LNCAP (cell line): ENCODE measurements around the gene HTATIP2.

Source experiments
- CTCF ChIP-seq: fragments of 450-650 bp; IDR thresholded peaks from 2 replicates; pipeline ENCODE4 v1.5.1; 2017; ENCODE audit warnings: mild to moderate bottlenecking

The HTATIP2 gene

GRCh38 chr11:20399498-20399897 lies 36.0 kb downstream of the HTATIP2 start:
- no peak for TF ChIP-seq CTCF

DNA sequence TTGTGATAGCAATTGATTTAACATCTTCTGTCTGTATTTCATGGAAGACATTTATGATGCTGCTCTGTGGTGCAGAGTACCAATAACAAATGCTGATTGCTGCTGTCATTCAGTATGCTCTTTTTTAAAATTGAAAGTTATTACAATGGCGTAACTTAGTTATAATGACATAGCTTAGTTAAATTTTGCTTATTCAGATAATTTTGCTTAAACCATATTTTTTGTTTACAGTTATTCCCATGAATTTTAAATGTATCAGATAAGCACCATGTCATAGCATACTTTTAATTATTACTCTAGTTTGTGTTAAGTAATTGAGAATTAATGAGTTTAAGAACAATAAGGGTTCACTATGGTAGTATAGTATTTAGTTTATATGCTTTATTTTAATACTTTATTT lies 39.5 kb downstream of the HTATIP2 start:
- no peak for TF ChIP-seq CTCF

DNA sequence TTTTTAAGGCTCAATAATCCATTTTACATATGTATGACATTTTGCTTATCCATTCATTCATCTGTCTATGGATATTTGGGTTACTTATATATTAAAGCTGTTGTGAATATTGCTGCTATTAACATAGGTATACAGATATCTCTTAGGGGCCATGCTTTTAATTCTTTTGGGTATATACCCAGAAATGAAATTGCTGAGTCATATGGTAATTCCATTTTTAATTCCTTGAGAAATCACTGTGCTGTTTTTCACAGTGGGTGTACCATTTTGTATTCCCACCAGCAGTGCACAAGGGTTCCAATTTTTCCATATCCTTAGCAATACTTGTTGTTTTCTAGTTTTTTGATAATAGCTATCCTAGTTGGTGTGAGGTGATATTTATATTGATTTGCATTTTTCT lies 43.0 kb downstream of the HTATIP2 start:
- TF ChIP-seq CTCF = no peak

DNA sequence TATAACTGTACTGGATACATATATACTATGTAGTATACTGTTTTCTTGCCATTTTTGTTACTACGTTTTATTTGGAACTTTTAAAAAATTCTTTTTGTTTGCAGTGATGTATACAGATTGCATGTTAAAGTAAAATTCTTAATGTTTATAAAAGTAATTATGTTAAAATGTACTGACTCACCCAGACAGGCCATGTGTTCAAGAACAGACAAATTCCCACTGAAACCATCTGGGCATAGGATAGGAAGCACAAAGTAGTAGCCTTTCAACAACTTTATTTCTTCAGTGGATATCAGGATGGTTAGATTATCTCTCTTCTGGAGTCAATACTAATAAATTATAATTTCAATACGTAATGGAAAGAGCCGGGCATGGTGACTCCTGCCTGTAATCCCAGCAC lies 43.8 kb downstream of the HTATIP2 start:
- no peak for TF ChIP-seq CTCF

- no peak for TF ChIP-seq CTCF
These were observed 51.9 kb downstream of the HTATIP2 start for GRCh38 chr11:20415432-20415831.

DNA sequence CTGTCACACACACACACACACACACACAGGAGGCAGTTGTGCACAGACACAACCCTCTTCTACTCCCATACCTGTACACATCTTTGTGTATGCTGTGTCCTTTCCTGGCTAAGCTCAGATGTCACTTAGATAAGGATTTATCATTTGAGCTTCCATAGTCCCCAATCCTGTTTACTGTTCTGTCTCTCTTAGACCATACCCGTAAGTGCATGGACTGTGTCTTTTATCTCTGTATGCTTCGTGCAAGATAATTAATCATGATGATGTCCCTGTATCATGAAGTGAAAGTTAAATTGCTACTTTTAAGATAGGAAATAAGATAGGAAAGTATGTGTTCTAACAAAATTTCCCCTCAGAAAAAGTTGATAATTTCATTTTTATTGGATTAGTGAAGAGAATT lies 54.3 kb downstream of the HTATIP2 start:
- TF ChIP-seq CTCF = no peak

DNA sequence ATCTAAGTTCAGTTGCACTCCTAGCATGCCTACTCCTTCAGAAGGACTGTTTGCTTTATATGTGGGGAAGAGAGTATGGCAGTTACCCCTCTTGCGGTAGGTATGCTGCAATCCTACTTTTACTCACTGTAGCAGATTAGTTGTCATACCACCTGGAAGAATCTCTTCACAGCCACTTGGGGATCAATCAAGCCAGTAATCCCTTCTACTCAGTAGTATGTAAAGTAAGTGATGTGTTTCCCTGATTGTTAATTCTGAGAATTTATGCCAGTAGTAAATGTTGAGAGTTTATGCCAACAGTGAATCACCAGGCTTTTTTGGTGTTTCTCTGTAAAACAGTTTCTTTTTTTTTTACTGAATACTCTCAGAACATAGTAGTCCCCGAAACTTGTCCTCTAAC lies 58.4 kb downstream of the HTATIP2 start:
- TF ChIP-seq CTCF = no peak

DNA sequence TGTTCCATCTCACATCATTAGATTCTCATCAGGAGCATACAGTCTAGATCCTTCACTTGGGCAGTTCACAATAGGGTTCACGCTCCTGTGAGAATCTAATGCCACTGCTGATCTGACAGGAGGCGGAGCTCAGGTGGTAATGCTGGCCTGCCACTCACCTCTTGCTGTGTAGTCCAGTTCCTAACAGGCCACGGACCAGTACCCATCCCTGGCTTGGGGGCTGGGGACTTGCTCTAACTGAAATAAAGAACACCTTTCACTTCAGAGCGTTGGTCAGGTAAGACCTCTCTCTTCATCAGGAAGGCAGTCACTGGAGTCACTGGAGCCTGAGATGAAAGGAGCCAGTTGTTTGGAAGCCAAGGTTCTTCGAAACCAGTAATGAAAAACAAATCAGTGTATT lies 65.7 kb downstream of the HTATIP2 start:
- TF ChIP-seq CTCF = no peak
